ENCODE results near the gene AHSG.

DNA sequence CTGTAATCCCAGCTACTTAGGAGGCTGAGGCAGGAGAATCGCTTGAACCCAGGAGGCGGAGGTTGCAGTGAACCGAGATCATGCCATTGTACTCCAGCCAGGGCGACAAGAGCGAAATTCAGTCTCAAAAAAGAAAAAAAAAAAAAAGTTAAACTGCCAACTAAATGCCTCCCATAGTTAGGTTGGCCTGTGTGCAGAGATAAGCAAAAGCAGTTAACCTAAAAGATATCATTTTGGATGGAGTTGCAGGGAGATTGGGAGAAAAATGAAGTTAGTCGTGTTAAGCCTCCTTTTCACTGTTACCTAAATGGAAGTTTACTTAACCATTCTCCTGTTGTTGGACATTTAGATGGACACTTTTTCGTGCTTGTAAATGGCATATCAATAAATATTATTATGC lies 15.9 kb downstream of the AHSG start:
- TF ChIP-seq, protein P1, sequence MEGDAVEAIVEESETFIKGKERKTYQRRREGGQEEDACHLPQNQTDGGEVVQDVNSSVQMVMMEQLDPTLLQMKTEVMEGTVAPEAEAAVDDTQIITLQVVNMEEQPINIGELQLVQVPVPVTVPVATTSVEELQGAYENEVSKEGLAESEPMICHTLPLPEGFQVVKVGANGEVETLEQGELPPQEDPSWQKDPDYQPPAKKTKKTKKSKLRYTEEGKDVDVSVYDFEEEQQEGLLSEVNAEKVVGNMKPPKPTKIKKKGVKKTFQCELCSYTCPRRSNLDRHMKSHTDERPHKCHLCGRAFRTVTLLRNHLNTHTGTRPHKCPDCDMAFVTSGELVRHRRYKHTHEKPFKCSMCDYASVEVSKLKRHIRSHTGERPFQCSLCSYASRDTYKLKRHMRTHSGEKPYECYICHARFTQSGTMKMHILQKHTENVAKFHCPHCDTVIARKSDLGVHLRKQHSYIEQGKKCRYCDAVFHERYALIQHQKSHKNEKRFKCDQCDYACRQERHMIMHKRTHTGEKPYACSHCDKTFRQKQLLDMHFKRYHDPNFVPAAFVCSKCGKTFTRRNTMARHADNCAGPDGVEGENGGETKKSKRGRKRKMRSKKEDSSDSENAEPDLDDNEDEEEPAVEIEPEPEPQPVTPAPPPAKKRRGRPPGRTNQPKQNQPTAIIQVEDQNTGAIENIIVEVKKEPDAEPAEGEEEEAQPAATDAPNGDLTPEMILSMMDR (IDR thresholded peaks at IDR 0.05; ENCODE audit: low read depth, low read length) = no peak
- TF ChIP-seq MAX (IDR thresholded peaks at IDR 0.05; ENCODE audit: low read depth, low read length) (no peak), MYC (IDR thresholded peaks at IDR 0.05; ENCODE audit: low read depth, low read length) (no peak)

All from NB4 (cell line).